NCI-H2196 (cell line): ENCODE results near the gene WIZ.
"Not testable (repeated sequence)": the region's sequence is repeated elsewhere in the genome, so short reads cannot be mapped to it uniquely, and the experiment has no call there.

Experiments used
- DNase-seq: peaks from one replicate; lab custom pipeline; 2025; ENCODE audit not compliant: unreplicated experiment; lab: John Stamatoyannopoulos, UW

WIZ gene

GRCh38 chr19:15449620-15450527 lies at the start of gene WIZ:
Gene WIZ, minus strand, starts transcription at chr19:15449956. Its CDS starts 1,649 bp downstream, at chr19:15448307.
- peak; percentile 82 for DNase-seq

- no peak for DNase-seq
These were observed 49.2 kb upstream of the WIZ start for GRCh38 chr19:15498910-15499309.

GRCh38 chr19:15498156-15498858 lies 48.6 kb upstream of the WIZ start:
- DNase-seq, result no peak

GRCh38 chr19:15495151-15495550 lies 45.4 kb upstream of the WIZ start:
- DNase-seq, result no peak

- no peak for DNase-seq
These were observed 38.9 kb upstream of the WIZ start for GRCh38 chr19:15488489-15489226.

- no peak for DNase-seq
These were observed 37.3 kb upstream of the WIZ start for GRCh38 chr19:15487038-15487437.

GRCh38 chr19:15485768-15486167 lies 36.0 kb upstream of the WIZ start:
- not testable (repeated sequence) for DNase-seq

GRCh38 chr19:15480996-15481395 lies 31.2 kb upstream of the WIZ start:
- not testable (repeated sequence) for DNase-seq

GRCh38 chr19:15479391-15480345 lies 29.9 kb upstream of the WIZ start, which contains the start of gene PGLYRP2:
Gene PGLYRP2, minus strand, starts transcription at chr19:15479501. Its CDS starts 130 bp downstream, at chr19:15479371.
- DNase-seq, result peak; percentile 41

- DNase-seq, result no peak
These were observed 26.6 kb upstream of the WIZ start for GRCh38 chr19:15476325-15476724.

- DNase-seq, result no peak
These were observed 25.9 kb upstream of the WIZ start for GRCh38 chr19:15475611-15476010.

GRCh38 chr19:15475169-15475568 lies 25.4 kb upstream of the WIZ start:
- DNase-seq, result no peak

GRCh38 chr19:15473821-15474220 lies 24.1 kb upstream of the WIZ start:
- DNase-seq, result not testable (repeated sequence)

GRCh38 chr19:15471639-15472101 lies 21.9 kb upstream of the WIZ start:
- DNase-seq, result no peak

GRCh38 chr19:15469513-15470297 lies 19.9 kb upstream of the WIZ start:
- DNase-seq, result no peak

- DNase-seq, result no peak
These were observed 19.1 kb upstream of the WIZ start for GRCh38 chr19:15468675-15469512.

GRCh38 chr19:15467734-15468214 lies 18.0 kb upstream of the WIZ start:
- no peak for DNase-seq
